Measurements from ENCODE around the gene HOXA7. TPM values are rescaled to one million over a fixed set of nuclear protein-coding genes. Genes with fewer than 3 reads are reported as not detected.

Gene HOXA7
- total and polyA plus RNA-seq, 2 of the 8 experiments (the other 6 are each of a cell fraction or from before 2014, with no cell fraction given) = 0.03 TPM; not detected in 1

DNA sequence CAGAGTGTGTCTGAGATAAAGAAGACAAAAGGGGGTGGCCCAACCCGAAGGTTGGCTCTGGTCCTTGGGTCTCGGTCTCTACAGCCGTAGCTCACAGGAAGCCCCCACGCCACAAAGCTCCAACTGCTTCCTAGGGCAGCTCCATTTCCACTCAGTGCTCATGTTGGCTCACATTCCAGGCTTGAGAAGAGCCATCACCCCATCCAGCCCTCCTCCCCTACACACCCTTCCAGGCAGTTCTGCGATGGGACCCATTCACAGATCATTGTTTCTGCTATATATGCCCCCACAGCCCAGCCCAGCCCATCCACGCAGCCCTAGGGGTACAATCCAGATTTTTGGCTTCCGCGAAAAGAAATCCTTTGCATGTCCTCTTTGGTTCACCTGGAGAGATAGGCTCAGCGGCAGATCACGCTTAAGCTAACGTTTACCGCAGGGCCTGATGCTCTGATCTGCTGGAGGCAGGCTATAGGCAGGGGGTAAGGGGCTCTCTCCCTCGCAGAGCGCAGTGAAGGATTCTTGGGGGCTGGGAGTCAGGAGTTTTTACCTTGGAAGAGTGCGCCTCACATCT, 34.8 kb upstream of the HOXA7 start:
- Histone ChIP-seq H3K4me2 (ENCODE audit: insufficient read depth in 1 of 2, low read depth in 2 of 2, low read length in 2 of 2) (no peak overlapping the region; a peak in 1 of 4 replicates), H4K91ac (replicated peaks; ENCODE audit: insufficient read length, low read length) (no peak overlapping the region), H3K79me2 (ENCODE audit: control insufficient read depth in 1 of 2, insufficient read depth in 2 of 2, low read length in 2 of 2) (no peaks in the 10 kb centered on the region), H2BK15ac (ENCODE audit: low read length) (no peak overlapping the region), H2AK5ac (ENCODE audit: low read depth, low read length) (no peak overlapping the region), H4K20me1 (replicated peaks in 1 of 2; ENCODE audit: control insufficient read depth in 1 of 2, insufficient read depth in 2 of 2, low read length in 2 of 2) (peaks cover 22 to 52% of the 10 kb centered on the region in 2 experiments), H3K36me3 (ENCODE audit: control insufficient read depth in 2 of 4, insufficient read depth in 4 of 4, low read length in 3 of 4) (peaks cover 0 to 10% (median 0%) of the 10 kb centered on the region in 4 experiments; a peak in 1 of 8 replicates), H2BK120ac (replicated peaks; ENCODE audit: low read depth, low read length) (no peak overlapping the region), H3K79me1 (ENCODE audit: low read depth, low read length) (no peaks in the 10 kb centered on the region), H3K4me3 (ENCODE audit: extremely low read depth in 1 of 4, insufficient read depth in 2 of 4, low read depth in 3 of 4, low read length in 4 of 4) (no peak overlapping the region), H3K4ac (replicated peaks; ENCODE audit: insufficient read length, low read depth, low read length) (no peak overlapping the region), H3K23me2 (ENCODE audit: low read depth, low read length) (no peaks in the 10 kb centered on the region), H3K27ac (ENCODE audit: low read depth, low read length) (no peak overlapping the region), H3K27me3 (replicated peaks in 1 of 4; ENCODE audit: control insufficient read depth in 3 of 4, extremely low read depth in 1 of 4, insufficient read depth in 3 of 4, low read length in 3 of 4) (peaks cover 86 to 100% (median 96%) of the 10 kb centered on the region in 4 experiments), H3K23ac (ENCODE audit: insufficient read length) (no peak overlapping the region), H2AFZ (ENCODE audit: low read length) (no peak overlapping the region), H3K56ac (replicated peaks; ENCODE audit: insufficient read length, low read depth, low read length) (no peak overlapping the region), H3K9me3 (ENCODE audit: insufficient read depth in 2 of 2, low read depth in 1 of 2, low read length in 1 of 2) (peaks cover 0 to 3% of the 10 kb centered on the region in 2 experiments; a peak in 1 of 4 replicates), H3K14ac (ENCODE audit: insufficient read length) (no peak overlapping the region), H2BK20ac (ENCODE audit: low read length) (no peak overlapping the region), H2BK12ac (ENCODE audit: low read depth, low read length) (0 out of 2 replicates have a peak overlapping the region, but pooled peaks have one; percentile 27), H2BK5ac (ENCODE audit: low read depth, low read length) (no peak overlapping the region), H3K4me1 (replicated peaks in 1 of 4; ENCODE audit: control insufficient read depth in 3 of 4, insufficient read depth in 4 of 4, low read length in 3 of 4) (peaks cover 0 to 17% (median 12%) of the 10 kb centered on the region in 4 experiments; a peak in 5 of 7 replicates), H3K18ac (ENCODE audit: extremely low read depth, low read length) (no peak overlapping the region), H3K9ac (replicated peaks in 1 of 4; ENCODE audit: extremely low read depth in 1 of 4, low read depth in 3 of 4, low read length in 3 of 4) (no peak overlapping the region), H4K5ac (ENCODE audit: insufficient read length, low read depth, low read length) (no peak overlapping the region), H4K8ac (ENCODE audit: extremely low read depth, insufficient read depth, low read length) (no peak overlapping the region)
- no peak for FAIRE-seq
- POLR2A ChIA-PET (ENCODE audit: partially characterized antibody) = no interaction called here
- 25% methylated on average over 15 of the region's 15 CpGs; no CpG with 5 or more reads in 1 of the 2 experiments for WGBS, 2 experiments (ENCODE audit: extremely low coverage in 1 of 2, insufficient coverage in 1 of 2, insufficient read length in 1 of 2, insufficient replicate concordance in 2 of 2, low coverage in 1 of 2, low lambda C conversion rate in 2 of 2, missing lambda C conversion rate in 1 of 2)
- DNase-seq (ENCODE audit: low read depth in 1 of 2, low spot score in 2 of 2) = no peak
- CTCF ChIA-PET (ENCODE audit: partially characterized antibody) = interaction anchor here (0.8 to 9.1 kb wide), 10 partner anchors 8 to 829 kb away, joined by 3 to 64 read pairs (median 4); partner anchors contain the start of genes HOXA13 and HOXA5
- TF ChIP-seq TAF7 (optimal IDR thresholded peaks at IDR 0.05; ENCODE audit: borderline replicate concordance, low read depth, low read length) = no peak
- TF ChIP-seq NRF1 (IDR thresholded peaks at IDR 0.05; ENCODE audit: low read depth, low read length) = no peak
- no peak for TF ChIP-seq ASH2L (IDR thresholded peaks at IDR 0.05; ENCODE audit: low read length)
- TF ChIP-seq SIN3A (conservative IDR thresholded peaks at IDR 0.05 in 1 of 2, IDR thresholded peaks at IDR 0.05 in 1 of 2; ENCODE audit: low read depth in 1 of 2, low read length in 2 of 2) = no peak
- TF ChIP-seq MAFK (IDR thresholded peaks at IDR 0.05; ENCODE audit: low read depth, low read length) = no peak

Data from H1 (cell line).